Retinal pigment epithelial cell (primary cell): ENCODE data around the gene SLC27A3.

ENCODE experiments used
- DNase-seq: peaks from one replicate; pipeline ENCODE4 v3.0.0-alpha.2; 2010; ENCODE audit warnings: low read depth
- H3K4me3 ChIP-seq: 2 replicates; pipeline ENCODE4 v1.5.1; 2011; ENCODE audit warnings: mild to moderate bottlenecking, low read length, control low read depth, moderate library complexity
- CTCF ChIP-seq: conservative IDR thresholded peaks from 2 replicates; pipeline ENCODE4 v1.5.1; 2011; ENCODE audit warnings: low read depth, low read length, control low read depth, inconsistent platforms

SLC27A3 gene

GRCh38 chr1:153803470-153804056 lies 28.4 kb downstream of the SLC27A3 start:
- TF ChIP-seq CTCF, result no peak
- no peak overlapping the region for H3K4me3 ChIP-seq
- no peak for DNase-seq

- TF ChIP-seq CTCF, result no peak
- H3K4me3 ChIP-seq, result no peak overlapping the region
- DNase-seq, result no peak
Observed at GRCh38 chr1:153804112-153804511, 28.9 kb downstream of the SLC27A3 start.

- no peak for DNase-seq
- TF ChIP-seq CTCF, result no peak
- H3K4me3 ChIP-seq, result no peak overlapping the region
Observed at GRCh38 chr1:153805042-153805745, 30.0 kb downstream of the SLC27A3 start.

GRCh38 chr1:153805886-153806719 lies 30.9 kb downstream of the SLC27A3 start:
- no peak overlapping the region for H3K4me3 ChIP-seq
- no peak for TF ChIP-seq CTCF
- DNase-seq, result no peak

- TF ChIP-seq CTCF, result no peak
- no peak overlapping the region for H3K4me3 ChIP-seq
- no peak for DNase-seq
Observed at GRCh38 chr1:153816283-153816889, 41.2 kb downstream of the SLC27A3 start.

- no peak overlapping the region for H3K4me3 ChIP-seq
- no peak for TF ChIP-seq CTCF
- no peak for DNase-seq
Observed at GRCh38 chr1:153818876-153819275, 43.7 kb downstream of the SLC27A3 start.
